GM18519 (cell line): ENCODE results near the gene LIPI.
A peak's percentile ranks its signal among the peaks of the same experiment; 100 is the strongest.
"Not testable (repeated sequence)": the region's sequence is repeated elsewhere in the genome, so short reads cannot be mapped to it uniquely, and the experiment has no call there.

ENCODE experiments used
- ATAC-seq: cut with Tn5 transposase; IDR thresholded peaks from one replicate; pipeline ENCODE4 v1.9.1; 2021; ENCODE audit warnings: mild to moderate bottlenecking, moderate library complexity; ENCODE audit not compliant: unreplicated experiment, low FRiP score

LIPI gene

DNA sequence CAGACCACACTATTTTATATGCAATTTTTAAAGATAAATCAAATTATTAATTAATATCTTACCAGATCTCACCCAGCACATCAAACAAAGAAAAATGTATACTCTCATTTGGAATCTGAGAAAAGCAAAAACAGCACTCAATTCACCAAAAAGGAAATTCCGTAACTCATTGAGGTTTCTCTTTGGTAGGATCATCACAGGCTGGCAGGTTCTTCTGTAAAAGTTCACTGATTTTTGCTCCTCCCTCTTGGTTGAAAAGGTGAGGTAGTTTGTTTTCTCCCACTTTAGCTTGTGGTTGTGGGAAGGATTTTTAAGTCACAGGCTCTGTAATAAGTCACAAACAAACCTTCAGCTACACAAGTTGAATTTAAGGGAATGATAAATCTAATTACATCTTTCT, at the start of gene LIPI:
Gene LIPI, minus strand, starts transcription at position 218 of the 400 bp plus-strand sequence. Its CDS starts 110 bp downstream, at position 108.
- no peak for ATAC-seq

DNA sequence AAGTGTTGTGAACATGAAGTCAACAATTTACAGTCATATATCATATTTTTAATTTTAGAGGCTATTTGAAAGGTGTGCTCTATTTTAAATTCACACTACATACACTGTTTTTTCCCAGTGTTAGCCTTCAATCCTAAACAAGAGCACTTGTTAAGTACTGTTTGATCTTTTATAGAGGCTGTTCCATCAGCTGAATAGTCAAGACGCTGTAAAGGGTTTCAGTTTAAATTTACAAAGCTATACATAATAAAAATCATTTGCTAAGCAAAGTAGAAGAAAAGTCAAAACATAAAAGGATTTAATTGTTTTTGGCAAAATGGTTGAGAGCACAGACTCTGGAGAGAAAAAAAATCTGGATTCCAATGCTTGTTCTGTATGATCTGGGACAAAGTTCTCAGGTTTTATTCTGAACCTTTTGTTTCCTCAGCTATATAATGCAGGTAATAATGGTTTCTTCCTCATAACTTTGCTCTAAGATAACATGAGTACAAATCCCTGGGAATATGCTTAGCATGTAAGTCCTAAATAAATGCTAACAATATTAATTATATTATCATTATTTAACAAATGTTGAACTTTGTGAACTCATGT, 49.5 kb upstream of the LIPI start:
- no peak for ATAC-seq

DNA sequence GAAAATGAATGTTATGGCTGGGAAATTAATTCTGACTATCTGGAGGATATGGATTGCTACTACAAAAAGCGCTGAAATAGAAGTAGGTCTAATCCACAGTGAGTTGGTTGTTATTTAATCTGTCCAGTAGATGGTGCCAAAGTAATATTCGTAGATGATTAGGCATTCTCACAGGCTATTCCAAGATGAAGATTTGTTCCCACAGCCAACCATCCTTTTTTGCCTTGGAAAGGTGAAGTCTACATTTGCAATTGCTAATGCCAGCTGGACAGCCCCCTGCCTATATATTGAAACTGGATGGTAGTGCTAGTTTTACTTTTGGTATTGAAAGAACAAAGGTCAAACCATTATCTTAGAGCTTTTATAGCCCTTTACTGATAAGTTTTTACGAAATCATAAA, 49.0 kb upstream of the LIPI start:
- ATAC-seq = no peak

DNA sequence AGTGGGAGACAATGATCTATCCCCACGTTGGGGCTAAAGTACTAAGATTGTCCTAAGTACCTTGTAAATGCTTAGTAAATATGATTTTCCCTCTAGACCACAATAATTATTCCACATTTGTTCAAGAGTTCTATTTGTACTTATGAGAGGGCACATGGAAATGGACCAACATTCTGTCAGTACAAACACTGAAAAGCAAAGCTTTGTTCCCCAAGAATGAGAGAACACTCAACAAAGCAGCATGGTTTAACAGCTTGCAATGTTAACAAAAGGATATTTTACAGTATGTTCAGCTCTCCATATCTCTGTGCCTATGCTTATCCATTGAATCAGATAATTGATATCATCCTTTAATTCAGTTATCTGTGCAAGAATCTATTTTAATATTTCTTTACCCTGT, 40.6 kb upstream of the LIPI start:
- ATAC-seq = no peak

DNA sequence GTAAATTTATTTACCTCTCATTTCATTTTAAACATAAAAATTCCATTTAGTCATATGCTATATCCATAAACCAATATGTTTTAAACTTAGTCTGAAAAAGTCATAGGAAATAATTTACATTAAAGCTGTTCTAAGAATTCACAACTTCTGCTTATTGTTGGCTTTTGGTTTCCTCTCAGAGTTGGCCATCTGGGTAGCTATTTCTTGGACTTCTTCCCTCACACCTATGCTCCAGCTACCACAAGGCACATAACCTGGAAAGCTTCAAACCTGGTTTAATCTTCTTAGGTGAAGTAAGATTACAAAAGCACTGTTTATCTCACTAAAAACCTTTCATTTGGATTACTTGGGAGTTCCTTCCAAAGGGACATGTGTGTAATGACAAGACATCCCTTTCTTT, 35.0 kb upstream of the LIPI start:
- ATAC-seq = no peak

DNA sequence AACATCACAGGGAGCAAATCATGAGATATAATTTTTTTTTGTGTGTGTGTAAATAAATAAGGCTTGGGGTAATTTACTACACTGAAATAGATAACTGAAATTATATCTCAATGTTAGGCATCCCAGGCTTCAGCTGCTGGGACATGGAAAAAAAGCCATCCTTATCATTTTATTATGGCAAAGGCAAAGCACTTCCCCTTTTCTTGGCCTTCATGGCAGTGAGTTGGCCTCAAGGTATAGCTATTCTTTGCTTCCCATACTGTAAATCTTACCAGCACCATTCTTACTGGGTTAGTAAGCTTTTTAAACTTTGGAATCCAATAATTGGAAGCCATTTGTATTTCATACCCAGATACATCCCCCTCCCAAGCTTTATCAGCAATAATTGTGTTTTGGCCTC, 34.2 kb upstream of the LIPI start:
- no peak for ATAC-seq

DNA sequence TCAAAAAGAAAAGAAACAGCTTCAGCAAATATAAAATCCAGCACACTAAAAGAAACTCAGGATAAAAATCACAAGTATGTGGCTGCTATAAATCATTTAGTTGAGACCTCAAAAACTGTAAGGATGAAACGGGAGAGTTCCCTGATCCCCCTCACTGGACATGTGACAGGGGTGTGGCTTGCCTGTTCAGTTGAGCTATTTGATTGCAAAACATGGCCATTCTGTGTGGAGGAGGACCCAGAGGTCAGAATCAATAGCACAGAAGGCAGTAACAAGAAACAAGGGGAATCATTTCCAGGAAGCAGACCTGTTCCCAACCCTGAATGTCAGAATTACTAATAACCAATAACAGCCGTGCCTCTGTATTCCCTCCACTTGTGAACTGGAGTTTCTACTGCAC, 33.1 kb upstream of the LIPI start:
- ATAC-seq = no peak

DNA sequence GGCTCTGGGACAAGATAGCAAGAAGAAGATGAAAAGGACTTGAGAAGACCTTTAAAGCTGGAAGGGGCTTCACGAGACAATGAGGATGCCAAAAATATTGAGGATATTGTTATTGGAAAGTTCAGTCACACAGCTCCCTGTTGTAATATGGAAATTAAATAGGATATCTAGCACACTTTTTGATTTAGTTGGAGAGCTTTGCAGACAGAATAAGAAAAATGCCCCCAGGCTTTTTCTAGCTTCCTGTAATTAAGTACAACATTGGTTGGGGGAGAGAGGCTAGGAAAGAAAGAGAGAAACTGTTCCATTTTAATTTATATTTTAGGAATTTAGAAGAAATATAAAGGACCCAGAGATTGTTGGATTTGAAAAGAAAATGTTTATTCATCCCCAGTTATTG, 32.7 kb upstream of the LIPI start:
- ATAC-seq = no peak

DNA sequence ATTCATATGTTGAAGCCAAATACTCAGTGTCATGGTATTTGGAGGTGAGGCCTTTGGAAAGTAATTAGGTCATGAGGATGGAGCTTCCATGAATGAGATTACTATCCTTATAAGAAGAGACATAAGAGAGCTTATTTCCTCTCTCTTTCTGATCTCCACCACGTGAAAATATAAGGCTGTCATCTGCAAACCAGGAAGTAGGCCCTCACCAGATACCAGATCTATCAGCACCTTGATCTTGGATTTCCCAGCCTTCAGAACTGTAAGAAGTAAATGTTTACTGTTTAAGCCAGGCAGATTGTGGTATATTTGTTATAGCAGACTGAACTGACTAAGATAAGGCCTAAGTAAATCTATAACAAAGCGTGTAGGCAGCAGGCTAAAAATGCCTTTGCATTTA, 30.5 kb upstream of the LIPI start:
- ATAC-seq = no peak

DNA sequence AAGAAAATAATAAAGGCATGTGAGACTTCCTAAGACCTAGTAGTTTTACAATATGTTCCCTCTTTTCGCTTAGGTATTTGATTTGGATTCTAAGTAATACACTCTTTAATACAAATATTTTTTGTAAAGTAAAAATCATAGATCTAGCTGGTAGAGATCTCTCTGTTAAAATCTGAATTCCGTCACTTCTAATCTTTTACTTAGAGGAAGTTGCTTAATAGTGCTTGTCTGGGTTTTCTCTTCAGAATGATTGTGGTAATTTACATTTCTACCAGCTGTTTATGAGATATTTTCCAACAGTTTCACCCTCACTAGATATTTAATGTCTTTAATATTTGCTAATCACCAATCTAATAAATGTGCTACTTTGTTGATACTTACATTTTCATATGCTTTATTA, 28.5 kb upstream of the LIPI start:
- ATAC-seq = no peak

DNA sequence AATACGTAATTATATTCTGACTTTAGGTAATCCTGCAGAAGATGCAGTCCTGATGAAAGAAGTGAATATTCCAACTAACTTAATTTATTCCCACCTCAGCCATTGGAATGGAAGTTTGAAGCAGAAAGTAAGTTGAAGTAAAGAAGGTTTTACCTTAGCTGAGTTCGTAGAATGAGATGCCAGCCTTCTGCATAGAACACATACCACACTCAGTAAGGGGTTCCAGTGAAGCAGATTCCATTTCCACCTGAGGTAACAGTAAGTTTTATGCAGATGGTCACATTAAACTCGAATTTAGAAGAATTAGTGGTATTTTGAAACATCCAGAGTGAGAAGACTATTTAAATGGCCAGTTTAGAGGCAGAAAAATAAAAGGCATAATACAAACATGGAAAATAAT, 25.4 kb upstream of the LIPI start:
- ATAC-seq = no peak

DNA sequence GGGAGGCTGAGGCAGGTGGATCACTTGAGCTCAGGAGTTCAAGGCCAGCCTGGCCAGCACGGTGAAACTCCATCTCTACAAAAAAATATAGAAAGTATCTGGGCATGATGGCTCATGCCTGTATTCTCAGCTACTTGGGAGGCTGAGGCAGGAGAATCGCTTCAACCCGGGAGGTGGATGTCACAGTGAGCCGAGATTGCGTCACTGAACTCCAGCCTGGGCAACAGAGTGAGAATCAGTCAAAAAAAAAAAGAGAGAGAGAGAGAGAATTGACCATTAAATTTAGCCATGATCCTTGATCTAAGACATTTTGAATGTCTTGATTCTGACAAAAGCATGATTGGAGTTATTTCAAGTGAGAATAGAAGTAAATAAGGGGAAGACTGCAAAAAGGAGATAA, 24.3 kb upstream of the LIPI start:
- no peak for ATAC-seq

DNA sequence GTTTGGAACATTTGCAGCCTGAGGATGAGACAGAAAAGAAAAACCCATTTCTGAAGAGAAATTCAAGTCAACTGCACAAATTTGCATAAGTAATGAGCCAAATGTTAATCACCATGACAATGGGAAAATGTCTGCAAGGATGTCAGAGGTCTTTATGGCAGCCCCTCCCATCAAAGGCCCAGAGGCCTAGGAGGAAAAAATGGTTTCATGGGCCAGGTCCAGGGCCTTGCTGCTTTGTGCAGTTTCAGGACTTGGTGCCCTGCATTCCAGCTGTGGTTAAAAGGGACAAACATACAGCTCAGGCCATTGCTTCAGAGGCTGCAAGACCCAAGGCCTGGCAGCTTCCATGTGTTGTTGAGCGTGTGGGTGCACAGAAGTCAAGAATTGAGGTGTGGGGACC, 18.6 kb upstream of the LIPI start:
- ATAC-seq = no peak

DNA sequence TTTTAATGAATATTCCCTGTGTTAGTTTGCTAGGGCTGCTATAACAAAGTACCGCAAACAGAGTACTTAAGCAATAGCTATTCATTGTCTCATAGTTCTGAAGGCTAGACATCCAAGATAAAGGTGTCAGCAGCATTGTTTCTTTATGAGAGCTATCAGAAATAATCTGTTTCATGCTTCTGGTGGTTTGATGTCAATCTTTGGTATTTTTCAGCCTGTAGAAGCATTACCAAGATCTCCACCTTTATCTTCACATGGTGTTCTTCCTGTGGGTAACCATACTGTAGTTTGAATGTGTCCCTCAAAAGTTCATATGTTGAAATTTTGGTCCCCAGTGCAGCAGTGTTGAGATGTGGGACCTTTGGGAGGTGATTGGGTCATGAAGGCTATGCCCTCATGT, 12.6 kb upstream of the LIPI start:
- ATAC-seq = no peak

DNA sequence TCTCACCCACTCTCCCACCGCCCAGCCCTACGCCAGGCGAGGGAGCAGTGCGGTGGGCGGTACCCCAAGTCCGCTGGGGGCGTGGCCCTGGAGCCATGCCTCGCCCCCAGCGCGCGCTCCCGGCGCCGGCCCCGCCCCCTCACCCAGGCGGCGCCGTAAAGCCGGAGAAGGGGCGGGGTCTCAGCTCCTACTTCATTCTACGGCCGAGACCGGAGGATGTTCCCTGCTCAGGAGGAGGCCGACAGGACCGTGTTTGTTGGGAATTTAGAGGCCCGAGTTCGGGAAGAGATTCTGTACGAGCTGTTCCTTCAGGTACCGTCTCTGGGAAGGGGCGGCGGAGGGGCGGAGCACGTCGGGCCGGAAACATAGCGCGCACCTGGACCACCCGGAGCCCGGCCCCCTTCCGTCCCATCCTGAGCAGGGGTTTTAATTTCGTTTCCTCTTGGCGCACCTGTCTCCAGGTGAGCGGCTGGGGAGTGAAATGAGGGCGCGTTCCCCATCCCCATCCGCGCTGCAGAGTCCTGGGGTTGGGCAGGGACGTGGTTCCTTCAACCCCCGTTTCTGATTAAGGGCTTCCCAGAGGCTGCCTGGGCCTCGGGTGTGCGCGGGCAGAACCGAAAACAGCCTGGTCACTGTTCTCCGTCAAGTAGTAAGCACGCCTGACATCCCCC, 5.4 kb upstream of the LIPI start, which contains the start of gene RBM11:
Gene RBM11, plus strand, starts transcription at position 187 of the 671 bp plus-strand sequence. Its CDS starts 30 bp downstream, at position 217.
- peak; percentile 93 for ATAC-seq

DNA sequence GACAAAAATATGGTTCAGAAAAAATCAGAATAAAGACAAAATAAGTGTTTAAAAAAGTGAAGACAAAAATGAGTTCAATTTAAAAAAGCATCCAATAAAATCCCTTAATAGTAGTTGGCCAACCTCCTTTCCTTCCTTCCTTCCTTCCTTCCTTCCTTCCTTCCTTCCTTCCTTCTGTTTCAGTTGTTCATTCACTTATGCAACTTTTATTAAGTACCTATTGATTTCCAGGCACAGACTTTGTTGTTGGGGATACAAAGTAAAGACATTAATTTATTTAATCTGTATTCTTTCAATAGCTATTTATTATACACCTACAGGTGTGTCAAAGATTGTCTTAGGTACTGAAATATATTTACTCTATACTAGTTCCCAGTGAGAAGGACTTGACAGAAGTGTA, 2.4 kb upstream of the LIPI start:
- no peak for ATAC-seq

DNA sequence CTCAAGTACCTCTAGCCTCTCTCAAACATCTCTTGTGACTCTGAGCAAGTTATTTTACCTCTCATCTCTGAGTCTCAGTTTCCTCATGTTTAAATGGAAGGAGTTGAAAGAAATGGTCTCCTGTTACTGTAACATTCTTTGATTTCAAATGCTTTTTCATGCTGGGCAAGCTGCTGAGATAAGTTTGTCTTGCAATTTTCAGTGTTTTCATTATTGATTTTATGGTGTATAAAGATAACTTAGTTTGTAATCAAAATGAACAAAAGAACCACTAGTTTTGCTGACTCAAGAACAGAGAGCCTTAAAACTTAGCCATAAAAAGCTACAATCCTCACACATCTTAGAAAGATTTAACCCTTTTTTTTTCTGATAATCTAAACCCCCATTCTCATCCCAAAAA, 4.5 kb downstream of the LIPI start:
- no peak for ATAC-seq

DNA sequence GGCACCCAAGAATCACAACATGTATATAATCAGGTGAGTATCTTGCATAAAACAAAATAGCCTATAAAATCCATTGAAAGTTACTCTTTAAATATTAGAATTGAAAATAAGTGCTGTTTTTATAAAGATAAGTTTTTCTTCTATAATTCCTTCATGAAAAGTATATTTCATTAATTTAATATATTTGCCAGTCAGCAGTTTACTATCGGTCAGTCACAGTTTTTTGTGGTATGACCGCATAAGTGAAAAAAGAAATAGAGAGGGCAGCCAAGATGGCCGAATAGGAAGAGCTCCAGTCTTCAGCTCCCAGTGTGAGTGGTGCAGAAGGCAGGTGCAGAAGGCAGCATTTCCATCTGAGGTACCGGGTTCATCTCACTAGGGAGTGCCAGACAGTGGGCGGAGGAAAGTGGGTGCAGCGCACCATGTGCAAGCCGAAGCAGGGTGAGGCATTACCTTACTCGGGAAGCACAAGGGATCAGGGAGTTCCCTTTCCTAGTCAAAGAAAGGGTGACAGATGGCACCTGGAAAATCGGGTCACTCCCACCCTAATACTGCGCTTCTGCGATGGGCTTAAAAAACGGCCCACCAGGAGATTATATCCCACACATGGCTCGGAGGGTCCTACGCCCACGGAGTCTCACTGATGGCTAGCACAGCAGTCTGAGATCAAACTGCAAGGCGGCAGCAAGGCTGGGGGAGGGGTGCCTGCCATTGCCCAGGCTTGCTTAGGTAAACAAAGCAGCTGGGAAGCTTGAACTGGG, 44.1 kb downstream of the LIPI start:
- ATAC-seq = not testable (repeated sequence)

DNA sequence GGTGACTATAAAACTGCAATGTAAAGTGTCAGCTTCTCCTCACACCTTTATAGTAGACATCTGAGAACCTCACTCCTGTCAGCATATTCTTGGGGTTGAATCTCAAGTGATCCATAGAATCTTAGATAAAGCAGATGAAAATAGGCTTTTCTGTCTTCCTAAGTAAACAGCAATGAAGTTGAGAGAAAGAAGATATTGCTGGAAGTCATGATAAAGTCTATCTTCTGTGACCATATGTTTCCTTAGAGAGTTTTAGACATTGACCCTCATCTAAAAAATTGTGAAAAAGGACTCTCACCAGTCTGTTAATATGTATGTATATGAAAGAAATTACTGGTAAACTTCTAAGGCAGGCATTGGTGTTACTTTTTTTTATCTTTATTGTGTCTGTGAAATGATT, 66.8 kb downstream of the LIPI start:
- ATAC-seq = no peak

DNA sequence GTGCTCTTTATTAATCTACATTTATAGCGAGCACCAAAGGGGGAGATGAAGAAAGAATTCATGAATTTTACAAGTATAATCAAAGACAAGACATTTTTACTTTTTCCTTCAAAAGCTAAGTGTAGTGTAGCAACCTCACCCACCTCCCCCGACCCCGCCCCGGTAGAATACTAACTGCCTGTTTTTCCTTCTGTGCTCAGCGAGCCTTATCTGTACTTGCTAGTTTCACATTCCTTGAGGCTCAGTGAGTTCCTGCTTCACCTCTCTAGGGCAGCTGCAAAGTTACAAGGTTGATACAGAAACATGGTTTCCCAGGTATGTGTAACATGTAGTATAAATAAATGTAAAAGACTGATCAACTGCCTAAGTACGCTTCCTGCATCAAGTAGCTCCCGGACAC, 86.5 kb downstream of the LIPI start:
- ATAC-seq = no peak

DNA sequence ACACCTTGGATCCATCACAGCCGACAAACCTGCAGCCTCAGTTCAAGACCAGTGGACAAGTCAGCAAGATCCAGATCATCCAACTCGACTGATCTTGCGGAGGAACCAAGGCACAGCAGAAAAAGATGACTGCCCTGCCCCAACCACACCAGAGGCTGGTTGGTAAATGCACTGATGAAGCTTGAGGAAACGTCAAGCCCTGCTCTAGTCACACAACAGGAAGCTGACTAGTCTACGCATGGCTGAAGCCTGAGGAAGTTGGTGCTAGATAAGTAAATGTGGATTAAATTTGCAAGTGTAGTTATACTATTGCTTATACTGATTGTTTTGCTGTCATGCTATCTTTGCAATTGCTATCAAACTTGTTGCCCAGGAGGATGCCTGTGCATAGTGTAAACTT, 89.0 kb downstream of the LIPI start:
- ATAC-seq = no peak
